ENCODE results near the gene LILRB4.
A peak's percentile ranks its signal among the peaks of the same experiment; 100 is the strongest.

- TF ChIP-seq CTCF (IDR thresholded peaks at IDR 0.05), result peak; percentile 36
- no peak for TF ChIP-seq EZH2 (IDR thresholded peaks at IDR 0.05)
- TF ChIP-seq EZH2phosphoT487 (IDR thresholded peaks at IDR 0.05), result no peak
Observed at GRCh38 chr19:54653181-54653809, 9.5 kb upstream of the LILRB4 start.
